ENCODE measurements around the gene FGD2.

The FGD2 gene

GRCh38 chr6:37059344-37060194 lies 54.1 kb downstream of the FGD2 start:
- DNase-seq: no peak

- no peak for DNase-seq
Observed at GRCh38 chr6:37060195-37060559, 54.7 kb downstream of the FGD2 start.

GRCh38 chr6:37061157-37061804 lies 55.8 kb downstream of the FGD2 start:
- no peak for DNase-seq

- no peak for DNase-seq
Observed at GRCh38 chr6:37062424-37062823, 57.0 kb downstream of the FGD2 start.

- no peak for DNase-seq
Observed at GRCh38 chr6:37068356-37069270, 63.2 kb downstream of the FGD2 start.

DNA sequence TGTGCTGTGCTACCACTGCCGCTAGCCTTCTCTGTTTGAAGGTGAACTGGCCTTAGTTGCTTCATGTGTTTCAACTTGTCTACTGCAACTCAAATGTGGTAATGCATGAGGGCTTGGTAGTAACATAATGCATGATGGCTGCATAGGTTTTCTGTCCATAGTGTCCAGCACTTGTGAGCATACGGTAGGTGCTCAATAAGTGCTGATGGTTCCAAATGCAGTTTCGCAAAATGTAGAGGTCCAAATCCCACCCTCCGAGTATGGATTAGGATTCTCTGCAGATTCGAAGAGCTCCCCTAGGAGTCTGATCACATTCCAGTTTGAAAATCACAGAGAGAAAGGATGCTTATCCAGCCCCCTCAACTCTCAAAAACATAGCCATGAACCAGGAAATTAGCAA lies 64.2 kb downstream of the FGD2 start:
- no peak for DNase-seq

DNA sequence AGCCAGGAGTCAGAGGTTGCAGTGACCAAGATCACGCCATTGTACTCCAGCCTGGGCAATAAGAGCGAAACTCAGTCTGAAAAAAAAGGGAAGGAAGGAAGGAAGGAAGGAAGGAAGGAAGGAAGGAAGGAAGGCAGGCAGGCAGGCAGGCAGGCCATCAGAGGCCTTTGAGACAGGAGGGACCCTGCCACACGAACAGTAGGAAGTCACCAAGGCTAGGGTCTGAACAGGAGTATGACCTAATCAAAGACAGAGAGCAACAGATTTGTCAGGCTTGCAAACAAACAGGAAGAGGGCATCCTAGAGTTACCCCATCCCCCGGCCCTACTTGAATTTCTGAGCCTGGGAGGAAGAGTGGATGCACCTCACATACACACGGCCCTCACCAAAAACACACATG lies 67.1 kb downstream of the FGD2 start:
- no peak for DNase-seq

DNA sequence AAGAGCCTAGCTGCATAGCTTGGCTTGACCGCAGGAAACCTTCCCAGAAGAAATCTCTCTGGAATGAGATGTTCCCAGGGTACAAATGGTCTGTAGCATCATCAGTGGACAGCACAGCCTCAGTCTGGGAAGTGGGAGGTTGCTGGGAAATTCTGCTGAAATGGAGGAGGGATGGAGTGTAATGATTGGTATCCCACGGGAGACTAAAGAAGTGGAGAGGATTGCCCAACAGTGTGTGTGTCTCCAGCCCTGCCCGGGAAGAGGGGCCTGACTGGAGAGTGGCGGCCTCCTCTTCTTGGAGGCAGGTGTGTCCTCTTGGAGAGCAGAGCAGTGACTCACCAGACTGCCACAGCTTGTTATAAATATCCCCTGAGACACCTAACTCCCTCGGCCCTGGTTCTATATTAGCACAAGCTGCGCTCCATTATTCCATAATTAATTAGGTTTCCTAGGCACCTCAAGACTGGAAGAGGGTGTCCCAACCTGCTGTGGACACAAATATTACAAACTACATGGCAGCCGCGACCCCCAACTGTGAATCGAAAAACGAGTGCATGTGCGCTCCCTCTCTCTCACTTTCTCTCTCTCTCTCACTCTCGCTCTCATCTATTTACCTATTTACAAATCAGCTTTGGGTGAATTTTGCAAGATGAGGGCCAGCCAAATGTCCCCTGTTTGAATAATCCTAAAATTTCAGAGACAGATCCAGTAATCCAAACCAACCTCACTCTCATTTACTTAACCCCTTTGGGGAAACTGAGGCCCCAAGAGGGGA lies 68.8 kb downstream of the FGD2 start:
- DNase-seq: no peak

DNA sequence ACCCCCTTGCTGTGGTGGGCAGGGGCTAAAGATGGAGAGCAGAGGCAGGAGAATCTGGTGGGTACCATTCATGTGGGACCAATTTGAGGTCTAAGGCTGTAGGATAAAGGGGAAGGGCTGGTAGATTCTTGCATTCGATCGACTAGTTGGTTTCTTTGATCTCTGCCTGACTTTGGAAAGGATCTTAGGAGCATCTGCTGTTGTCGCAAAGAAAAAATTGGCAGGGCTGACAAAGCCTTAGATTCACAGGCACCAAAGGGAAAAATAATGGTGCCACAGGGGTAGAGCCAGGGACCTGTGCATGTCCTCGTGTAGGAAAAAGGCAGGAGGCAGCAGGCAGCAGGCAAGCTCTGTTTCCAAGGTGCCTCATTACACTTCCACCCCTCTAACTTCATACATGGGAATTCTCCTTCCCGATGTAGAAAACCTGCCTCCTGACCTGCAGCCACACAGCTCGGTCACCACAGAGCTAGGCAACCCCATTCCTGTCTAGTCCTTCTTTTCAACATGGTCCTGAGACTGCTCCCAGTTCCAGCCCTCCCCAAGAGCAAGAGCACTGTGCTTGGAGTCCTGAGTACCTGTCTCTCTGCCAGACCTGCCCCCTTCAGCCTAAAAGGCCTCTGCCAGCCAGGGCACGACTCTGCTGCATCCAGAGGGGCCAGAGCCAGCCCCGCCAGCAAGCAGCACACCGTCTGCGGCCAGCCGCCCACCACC lies 71.9 kb downstream of the FGD2 start:
- no peak for DNase-seq

GRCh38 chr6:37077905-37078296 lies 72.4 kb downstream of the FGD2 start:
- no peak for DNase-seq

All from effector CD4-positive, alpha-beta T cell (primary cell).